ENCODE results near the gene BDH1.

DNA sequence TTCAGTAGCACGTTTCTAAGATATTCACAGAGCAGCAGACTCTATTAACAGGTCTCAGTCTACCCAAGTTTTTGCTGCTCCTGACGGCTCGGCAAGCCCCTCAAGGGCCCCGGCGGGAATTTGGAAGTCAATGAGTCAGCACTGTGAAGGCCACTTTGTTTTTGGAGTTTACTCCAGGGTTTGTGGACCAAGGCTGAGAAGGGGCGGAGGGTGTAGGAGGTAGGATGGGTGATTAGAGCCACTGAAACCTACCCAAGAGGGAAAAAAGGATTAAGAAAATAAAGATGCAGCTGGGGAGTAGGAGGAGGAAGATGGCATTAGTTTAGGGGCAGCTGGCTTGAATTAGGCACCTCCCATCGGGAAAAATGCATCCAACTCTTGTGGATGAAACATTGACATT is 87.6 kb downstream of the BDH1 start:
- TF ChIP-seq CTCF (IDR thresholded peaks at IDR 0.05) (no peak), POLR2A (IDR thresholded peaks at IDR 0.05) (no peak), POLR2AphosphoS5 (IDR thresholded peaks at IDR 0.05) (no peak)

All from breast epithelium (tissue), 3 donors.